Epithelial cell of prostate (primary cell): Measurements from ENCODE around the gene SEC24B.
"Not testable (repeated sequence)": the region's sequence is repeated elsewhere in the genome, so short reads cannot be mapped to it uniquely, and the experiment has no call there.

Experiments
- DNase-seq: peaks from one replicate; pipeline ENCODE4 v3.0.0-alpha.2; 2011; ENCODE audit warnings: low read depth, low spot score
- H3K27ac ChIP-seq: fragments of 450-650 bp; 2 replicates; pipeline ENCODE4 v1.5.1; 2017; ENCODE audit warnings: mild to moderate bottlenecking

SEC24B gene

DNA sequence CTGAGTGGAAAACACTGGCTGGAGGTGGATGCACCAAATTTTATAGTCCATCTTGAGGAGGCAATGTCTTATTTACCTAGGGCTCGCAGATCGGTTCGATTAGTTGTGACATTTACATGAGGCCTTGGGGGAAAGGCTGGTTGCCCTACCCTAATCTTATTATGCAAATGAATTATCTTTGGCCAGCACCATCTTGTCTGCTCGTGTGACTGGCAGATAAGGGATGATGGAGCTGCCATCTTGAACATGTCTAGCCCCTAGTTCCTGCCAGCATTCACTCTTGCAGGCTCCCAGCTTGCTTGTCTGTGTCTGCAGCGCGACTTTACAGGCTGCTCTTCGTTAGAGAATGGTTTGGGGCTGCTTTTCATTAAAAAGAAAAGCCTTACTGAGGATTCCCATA lies 61.9 kb downstream of the SEC24B start:
- no peak overlapping the region for H3K27ac ChIP-seq
- no peak for DNase-seq

DNA sequence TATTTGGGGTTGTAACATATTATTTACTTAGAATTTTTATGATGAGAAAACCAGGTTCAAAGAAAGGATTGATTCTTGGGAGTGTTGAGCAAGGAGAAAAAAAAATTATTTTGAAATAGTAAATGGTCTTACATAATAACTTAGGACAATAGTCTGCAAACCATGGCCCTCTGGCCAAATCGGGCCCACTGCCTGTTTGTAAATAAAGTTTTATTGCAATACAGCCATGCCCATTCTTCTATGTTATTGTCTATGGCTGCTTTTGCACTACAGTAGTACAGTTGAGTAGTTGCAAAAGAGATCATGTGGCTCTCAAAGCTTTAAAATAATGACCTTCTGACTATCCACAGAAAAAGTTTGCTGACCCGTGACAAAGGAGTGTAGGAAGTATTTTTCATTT lies 63.3 kb downstream of the SEC24B start:
- no peak for DNase-seq
- no peak overlapping the region for H3K27ac ChIP-seq

DNA sequence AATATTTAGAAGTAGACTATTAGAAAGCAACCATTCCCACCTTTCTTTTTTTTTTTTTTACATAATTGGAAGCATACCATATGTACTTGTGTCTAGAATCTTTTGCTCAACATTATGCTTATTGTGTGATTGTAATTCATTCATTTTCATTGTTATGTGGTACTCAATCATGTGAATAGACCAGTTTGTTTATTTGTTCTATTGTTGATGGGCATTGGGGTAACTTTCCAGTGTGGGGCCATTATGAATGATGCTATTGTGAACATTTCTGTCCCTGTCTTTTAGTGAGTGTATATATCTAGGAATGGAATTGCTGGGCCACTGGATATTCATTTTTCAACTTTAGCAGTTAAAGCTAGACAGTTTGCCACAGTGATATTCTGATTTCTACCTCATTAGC lies 63.9 kb downstream of the SEC24B start:
- DNase-seq = no peak
- no peak overlapping the region for H3K27ac ChIP-seq

- no peak overlapping the region for H3K27ac ChIP-seq
- no peak for DNase-seq
These were observed 65.9 kb downstream of the SEC24B start for GRCh38 chr4:109499513-109499912.

DNA sequence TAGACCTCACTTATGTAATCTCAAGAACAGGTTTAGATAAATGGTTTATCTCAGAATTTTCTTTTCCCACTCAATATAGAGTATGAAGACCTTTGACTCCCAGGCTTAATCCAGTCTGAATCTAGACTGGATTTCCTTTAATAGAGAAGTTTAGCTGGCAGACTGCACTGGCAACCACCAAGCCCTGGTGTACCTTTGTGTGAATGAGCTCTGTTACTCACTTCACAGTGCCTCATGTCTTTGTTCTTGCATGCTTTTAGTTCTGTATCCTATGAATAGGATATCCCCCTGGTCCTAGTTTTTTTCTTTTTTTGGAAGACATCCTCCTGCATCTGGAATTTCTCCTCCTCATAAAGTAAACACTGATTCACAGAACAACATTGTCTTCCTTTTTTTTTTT lies 73.3 kb downstream of the SEC24B start:
- no peak overlapping the region for H3K27ac ChIP-seq
- DNase-seq = no peak

- H3K27ac ChIP-seq = no peak overlapping the region
- no peak for DNase-seq
These were observed 77.1 kb downstream of the SEC24B start for GRCh38 chr4:109510687-109511086.

DNA sequence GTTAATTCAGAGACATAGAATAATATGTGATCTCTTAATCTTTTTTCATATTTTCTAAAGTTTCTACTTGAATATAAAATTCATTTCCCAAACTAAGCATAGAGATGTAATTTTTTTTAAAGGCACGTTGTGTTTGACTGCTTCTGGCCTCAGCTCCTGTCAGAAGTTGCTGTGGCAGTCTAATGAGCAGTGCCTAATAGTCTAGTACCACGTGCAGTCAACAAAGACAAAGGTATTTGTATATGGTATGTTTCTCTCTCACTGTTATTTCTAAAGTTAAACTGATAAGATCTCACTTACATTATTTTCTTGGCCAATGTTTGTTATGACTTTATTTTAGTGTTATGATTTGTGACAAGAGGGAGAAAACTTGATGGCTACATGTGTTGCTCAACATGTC lies 77.8 kb downstream of the SEC24B start:
- H3K27ac ChIP-seq = no peak overlapping the region
- no peak for DNase-seq

DNA sequence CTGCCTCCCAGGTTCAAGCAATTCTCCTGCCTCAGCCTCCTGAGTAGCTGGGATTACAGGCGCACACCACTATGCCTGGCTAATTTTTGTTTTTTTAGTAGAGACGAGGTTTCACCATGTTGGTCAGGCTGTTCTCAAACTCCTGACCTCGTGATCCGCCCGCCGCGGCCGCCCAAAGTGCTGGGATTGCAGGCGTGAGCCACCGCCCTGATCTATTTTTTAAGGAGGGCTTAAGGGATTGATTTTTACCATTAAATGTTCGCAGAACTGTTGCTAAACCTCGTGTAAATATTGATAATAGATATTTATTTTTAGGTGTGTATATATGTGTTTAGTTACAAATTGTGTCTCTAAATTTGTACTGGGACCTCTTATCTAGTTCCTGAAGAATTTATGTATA lies 79.8 kb downstream of the SEC24B start:
- not testable (repeated sequence) for H3K27ac ChIP-seq, DNase-seq

DNA sequence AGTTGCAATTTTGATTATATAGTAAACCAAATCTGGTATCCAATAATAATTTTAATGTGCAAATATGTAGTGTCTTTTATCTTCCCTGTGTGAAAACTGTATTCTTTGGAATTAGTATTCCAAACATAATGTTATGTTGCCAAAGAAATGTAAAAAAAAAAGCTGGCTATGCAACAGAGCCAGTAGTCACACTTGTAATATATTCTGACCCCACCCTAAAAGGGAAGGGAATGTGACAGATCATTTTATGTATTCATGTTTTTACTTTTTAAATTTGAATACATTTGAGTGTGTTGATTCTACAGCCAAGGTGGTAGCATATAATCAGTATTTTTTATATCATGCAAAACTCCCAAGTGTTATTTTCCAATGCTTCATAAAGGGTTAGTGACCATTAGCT lies 98.6 kb downstream of the SEC24B start:
- no peak overlapping the region for H3K27ac ChIP-seq
- no peak for DNase-seq

DNA sequence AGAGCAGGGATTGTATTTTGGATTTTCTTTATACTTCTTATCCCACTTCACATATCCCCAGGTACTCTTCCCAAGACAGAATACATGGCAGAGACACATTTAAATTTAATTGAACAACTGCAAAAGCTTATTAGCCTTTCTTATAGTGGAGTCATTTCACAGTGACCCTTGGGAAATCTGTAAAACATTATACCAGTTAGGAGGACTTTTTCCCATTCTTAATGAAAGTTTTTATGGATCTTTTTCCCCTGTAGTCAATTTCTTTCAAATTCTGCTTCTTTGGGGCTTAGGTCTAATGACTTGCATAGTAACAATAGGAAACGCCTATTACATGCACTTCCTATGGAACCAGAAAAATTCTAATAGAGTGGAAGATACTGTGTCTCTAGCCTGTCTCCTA lies 111.8 kb downstream of the SEC24B start:
- no peak for DNase-seq
- H3K27ac ChIP-seq = no peak overlapping the region

DNA sequence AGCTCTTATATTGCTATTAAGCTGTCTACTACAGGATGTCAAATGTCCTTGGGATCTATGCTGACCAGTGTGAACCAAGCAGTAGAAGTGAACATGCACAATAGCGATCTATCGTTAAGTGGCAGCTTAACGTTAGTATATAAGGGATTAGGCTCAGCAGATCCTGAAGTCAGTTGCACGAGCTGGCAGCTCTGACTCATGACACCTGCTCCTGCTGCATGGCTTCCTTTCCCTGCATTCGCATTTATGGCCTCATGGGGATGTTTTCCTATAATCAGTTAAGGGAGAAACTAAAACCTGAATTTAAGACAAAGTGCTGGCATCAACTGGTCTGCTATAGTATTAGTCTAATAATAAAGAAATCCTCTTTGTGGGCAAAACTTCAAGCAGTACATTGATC lies 113.8 kb downstream of the SEC24B start:
- peak overlapping the region; percentile 78 for H3K27ac ChIP-seq
- DNase-seq = no peak

- DNase-seq = peak; percentile 70
- peak overlapping the region; percentile 78 for H3K27ac ChIP-seq
These were observed 115.0 kb downstream of the SEC24B start for GRCh38 chr4:109548655-109549054.

DNA sequence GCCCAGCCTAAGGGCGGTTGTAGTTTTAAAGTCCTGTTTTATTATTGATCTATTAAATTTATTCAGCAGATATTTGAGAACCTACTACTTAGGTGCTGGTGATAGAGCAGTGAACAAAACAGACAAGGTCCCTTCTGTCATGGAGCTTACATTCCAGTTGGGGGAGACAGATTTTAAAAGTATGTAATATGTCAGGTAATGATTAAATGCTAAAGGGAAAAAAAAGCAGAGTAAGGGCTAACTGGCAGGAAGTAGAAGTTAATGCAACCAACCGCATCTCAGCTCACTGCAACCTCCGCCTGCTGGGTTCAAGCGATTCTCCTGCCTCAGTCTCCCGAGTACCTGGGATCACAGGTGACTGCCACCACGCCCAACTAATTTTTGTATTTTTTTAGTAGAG lies 118.6 kb downstream of the SEC24B start:
- no peak for DNase-seq
- no peak overlapping the region for H3K27ac ChIP-seq

GRCh38 chr4:109553130-109553529 lies 119.5 kb downstream of the SEC24B start:
- H3K27ac ChIP-seq = no peak overlapping the region
- no peak for DNase-seq

DNA sequence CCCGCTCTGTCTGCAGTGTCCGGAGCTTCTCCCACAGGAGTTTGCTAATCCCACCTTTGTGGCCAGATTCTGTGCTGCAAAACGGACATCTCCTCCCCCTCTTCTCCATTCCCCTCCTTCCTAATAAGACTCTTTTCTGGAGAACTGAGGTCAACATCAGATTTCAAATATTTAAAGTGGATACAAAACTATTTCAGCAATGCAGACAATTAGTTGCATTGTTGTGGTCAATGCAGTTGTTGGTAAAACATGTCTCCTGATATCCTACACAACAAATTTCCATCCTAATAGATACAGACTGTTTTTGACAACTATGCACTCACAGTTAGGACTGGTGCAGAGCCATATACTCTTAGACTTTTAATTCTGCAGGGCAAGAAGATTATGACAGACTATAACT lies 121.4 kb downstream of the SEC24B start:
- DNase-seq = no peak
- H3K27ac ChIP-seq = no peak overlapping the region

GRCh38 chr4:109557433-109557832 lies 123.8 kb downstream of the SEC24B start:
- no peak for DNase-seq
- no peak overlapping the region for H3K27ac ChIP-seq

GRCh38 chr4:109558095-109558494 lies 124.5 kb downstream of the SEC24B start:
- DNase-seq, H3K27ac ChIP-seq: not testable (repeated sequence)

GRCh38 chr4:109559625-109559982 lies 126.0 kb downstream of the SEC24B start:
- peak overlapping the region; percentile 58 for H3K27ac ChIP-seq
- no peak for DNase-seq

- H3K27ac ChIP-seq = peak within 1 kb of the TSS; percentile 58
- peak; percentile 62 for DNase-seq
These were observed 126.5 kb downstream of the SEC24B start, which contains the start of gene MCUB for GRCh38 chr4:109559983-109560686. TSS of gene MCUB (plus strand) at chr4:109560246. CDS start at chr4:109560338, 92 bp downstream.

GRCh38 chr4:109560687-109561461 lies 127.3 kb downstream of the SEC24B start:
- DNase-seq = no peak
- peak overlapping the region; percentile 58 for H3K27ac ChIP-seq

GRCh38 chr4:109562457-109563239 lies 129.0 kb downstream of the SEC24B start:
- no peak overlapping the region for H3K27ac ChIP-seq
- no peak for DNase-seq
